Pancreas (tissue), 10 donors: Measurements from ENCODE around the gene TMEM45A. TPM values are rescaled to one million over a fixed set of nuclear protein-coding genes. Genes with fewer than 3 reads are reported as not detected.

Experiments
- ATAC-seq, 4 donors: fragments of 200-7000 bp; cut with Tn5 transposase; one replicate each; pipeline versions ENCODE4 v1.8.0 to v1.9.1; 2020; ENCODE audit warnings: mild to moderate bottlenecking in 4 of 4, moderate library complexity in 4 of 4
- DNase-seq, 6 donors: peaks; one replicate each; pipeline ENCODE4 v3.0.0-alpha.2; 2020
- FAIRE-seq: peaks from 2 replicates; lab custom pipeline; 2012; peaks lifted over from hg19 to GRCh38; lab: Jason Lieb, UNC
- H3K27ac ChIP-seq, 4 donors: fragments of 200-600 bp; sonication (generic); 1 replicate in 3 of 4; 2 replicates in 1 of 4; pipeline versions ENCODE4 v1.5.0 to v1.8.0; 2020
- H3K27me3 ChIP-seq, 4 donors: fragments of 200-600 bp; one replicate each; pipeline ENCODE4 v1.8.0; 2021
- H3K36me3 ChIP-seq, 3 donors: fragments of 200-600 bp; sonication (generic) in 1 of 3; one replicate each; pipeline versions ENCODE4 v1.5.0 to v1.8.0; 2020 to 2021
- H3K4me1 ChIP-seq, 3 donors: fragments of 200-600 bp; one replicate each; pipeline ENCODE4 v1.8.0; 2021
- H3K4me3 ChIP-seq, 4 donors: fragments of 200-600 bp; sonication (generic) in 2 of 4; one replicate each; pipeline versions ENCODE4 v1.5.0 to v1.8.0; 2020 to 2021
- H3K9me3 ChIP-seq, 4 donors: fragments of 200-600 bp; one replicate each; pipeline ENCODE4 v1.8.0; 2021
- CTCF ChIP-seq, 4 donors: fragments of 200-600 bp; sonication (generic) in 3 of 4; IDR thresholded peaks; one replicate each; pipeline versions ENCODE4 v1.5.0 to v1.8.0; 2021; ENCODE audit warnings: antibody characterized with exemption in 4 of 4
- WGBS, 2 donors: extraction: QIAGEN DNeasy Blood & Tissue Kit; methylation state at CpG; one replicate each; pipeline ENCODE4 v1.1.7; 2013; 5-methylcytosine and 5-hydroxymethylcytosine counted together
- intact Hi-C, 3 donors: fragments of 100-400 bp; cut with DNase I; formaldehyde crosslinking; loops; one replicate each; pipeline versions ENCODE4 v1.11.1 to v1.14.2; 2022
- polyA plus RNA-seq, 2 donors: library from polyadenylated mRNA; stranded (reverse); fragments of 200-250 nt; gene quantifications; one replicate each; pipeline ENCODE4 v1.2.3, GENCODE V29; 2013
- total RNA-seq, 6 donors: library from RNA; stranded (reverse); fragmentation: NEBNext Ultra II Directional in 4 of 6; extraction: Animal tissue kit (Norgen Biotek cat#: 25700) in 4 of 6; gene quantifications; one replicate each; pipeline versions ENCODE4 v1.2.1 to v1.2.4, GENCODE V29; 2021 to 2023
- donor health status: healthy with polysubstance abuse.
- donor health status: DM: no; HTN: no; CAD: no; lungs with moderate emphysema.
- donor health status: DM: no; HTN: no; CAD: no.
- donor health status: control.
- donor health status: control.
- donor health status: Bipolar disorder and iron deficiency.
- donor health status: DM: yes; HTN: yes; CAD: no.
- donor health status: DM: no; HTN: no; CAD: no.
- donor health status: DM: no; HTN: no; CAD: no.
- donor health status: DM: yes; HTN: yes; CAD: no.

TMEM45A gene
- total and polyA plus RNA-seq, 8 donors: 4.2 to 15.1 (median 8.6) TPM

GRCh38 chr3:100454677-100455076 is 37.7 kb upstream of the TMEM45A start:
- DNase-seq (no peak), ATAC-seq (peak in 3 of 4 donors; percentile 53 to 76 (median 68)), FAIRE-seq (no peak)
- WGBS, 2 donors: 35 to 39% methylated on average over 4 of the region's 4 CpGs
- Histone ChIP-seq H3K4me3 (no peak overlapping the region), H3K36me3 (no peaks in the 10 kb centered on the region), H3K27me3 (no peaks in the 10 kb centered on the region), H3K27ac (no peak overlapping the region), H3K4me1 (peaks cover 0 to 8% (median 0%) of the 10 kb centered on the region in 3 donors), H3K9me3 (no peaks in the 10 kb centered on the region)
- intact Hi-C loops: loop anchor here in 1 of 3 donors (10.0 kb wide), 1 partner anchor 260 kb away; no protein-coding TSS in a partner anchor
- TF ChIP-seq CTCF (IDR thresholded peaks at IDR 0.05): no peak

GRCh38 chr3:100455841-100456550 is 36.4 kb upstream of the TMEM45A start:
- peaks cover 0 to 8% (median 0%) of the 10 kb centered on the region in 3 donors for H3K4me1 ChIP-seq
- intact Hi-C loops: loop anchor here in 1 of 3 donors (10.0 kb wide), 1 partner anchor 259 kb away; no protein-coding TSS in a partner anchor
- H3K4me3 ChIP-seq: no peak overlapping the region
- no peaks in the 10 kb centered on the region for H3K27me3 ChIP-seq
- WGBS, 2 donors: 94 to 98% methylated on average over 2 of the region's 2 CpGs
- no peak for TF ChIP-seq CTCF (IDR thresholded peaks at IDR 0.05)
- ATAC-seq: no peak
- FAIRE-seq: no peak
- H3K36me3 ChIP-seq: no peaks in the 10 kb centered on the region
- H3K27ac ChIP-seq: no peak overlapping the region
- H3K9me3 ChIP-seq: no peaks in the 10 kb centered on the region
- DNase-seq: no peak

GRCh38 chr3:100456745-100457144 is 35.7 kb upstream of the TMEM45A start:
- intact Hi-C loops: loop anchor here in 1 of 3 donors (10.0 kb wide), 1 partner anchor 258 kb away; no protein-coding TSS in a partner anchor
- Histone ChIP-seq H3K4me1 (peaks cover 0 to 8% (median 0%) of the 10 kb centered on the region in 3 donors), H3K4me3 (no peak overlapping the region), H3K27me3 (no peaks in the 10 kb centered on the region), H3K9me3 (no peaks in the 10 kb centered on the region), H3K27ac (no peak overlapping the region), H3K36me3 (no peaks in the 10 kb centered on the region)
- 84 to 88% methylated on average over 1 of the region's 1 CpG for WGBS, 2 donors
- no peak for DNase-seq
- TF ChIP-seq CTCF (IDR thresholded peaks at IDR 0.05): no peak
- no peak for ATAC-seq
- FAIRE-seq: no peak

GRCh38 chr3:100457811-100458210 is 34.6 kb upstream of the TMEM45A start:
- Histone ChIP-seq H3K36me3 (no peaks in the 10 kb centered on the region), H3K4me3 (no peak overlapping the region), H3K9me3 (no peaks in the 10 kb centered on the region), H3K4me1 (peaks cover 0 to 8% (median 0%) of the 10 kb centered on the region in 3 donors), H3K27ac (no peak overlapping the region), H3K27me3 (no peaks in the 10 kb centered on the region)
- ATAC-seq: no peak
- 97 to 100% methylated on average over 1 of the region's 1 CpG for WGBS, 2 donors
- no peak for TF ChIP-seq CTCF (IDR thresholded peaks at IDR 0.05)
- DNase-seq: no peak
- no peak for FAIRE-seq
- intact Hi-C loops: loop anchor here in 1 of 3 donors (10.0 kb wide), 1 partner anchor 257 kb away; no protein-coding TSS in a partner anchor

- FAIRE-seq: no peak
- Histone ChIP-seq H3K4me3 (no peak overlapping the region), H3K9me3 (no peaks in the 10 kb centered on the region), H3K36me3 (no peaks in the 10 kb centered on the region), H3K4me1 (peaks cover 0 to 8% (median 0%) of the 10 kb centered on the region in 3 donors), H3K27ac (no peak overlapping the region), H3K27me3 (no peaks in the 10 kb centered on the region)
- 92 to 93% methylated on average over 1 of the region's 1 CpG for WGBS, 2 donors
- no peak for DNase-seq
- TF ChIP-seq CTCF (IDR thresholded peaks at IDR 0.05): no peak
- ATAC-seq: no peak
- intact Hi-C loops: loop anchor here in 1 of 3 donors (10.0 kb wide), 1 partner anchor 256 kb away; no protein-coding TSS in a partner anchor
Measured at GRCh38 chr3:100458814-100459213, 33.6 kb upstream of the TMEM45A start.
